Nephron progenitor cell (in vitro differentiated cells): ENCODE results near the gene LYG2.
A peak's percentile ranks its signal among the peaks of the same experiment; 100 is the strongest.
"Not testable (repeated sequence)": the region's sequence is repeated elsewhere in the genome, so short reads cannot be mapped to it uniquely, and the experiment has no call there.

Experiments used
- DNase-seq: peaks from one replicate; pipeline ENCODE4 v3.0.0; 2021
- H3K27ac Mint-ChIP-seq: 2 replicates; pipeline ENCODE4 v1.8.0; 2021; ENCODE audit warnings: mild to moderate bottlenecking, moderate library complexity, mixed read lengths
- H3K27me3 Mint-ChIP-seq: 2 replicates; pipeline ENCODE4 v1.8.0; 2021; ENCODE audit warnings: mild to moderate bottlenecking, low read depth, mixed read lengths; ENCODE audit not compliant: poor library complexity
- H3K36me3 Mint-ChIP-seq: 2 replicates; pipeline ENCODE4 v1.8.0; 2021; ENCODE audit warnings: low read depth, mixed read lengths
- H3K4me1 Mint-ChIP-seq: 2 replicates; pipeline ENCODE4 v1.8.0; 2021; ENCODE audit warnings: mixed read lengths
- H3K4me3 Mint-ChIP-seq: 2 replicates; pipeline ENCODE4 v1.8.0; 2021; ENCODE audit warnings: mild to moderate bottlenecking, moderate library complexity, mixed read lengths
- H3K9me3 Mint-ChIP-seq: 2 replicates; pipeline ENCODE4 v1.8.0; 2021; ENCODE audit warnings: mild to moderate bottlenecking, moderate library complexity, mixed read lengths
- CTCF ChIP-seq: fragments of 200-600 bp; sonication (generic); IDR thresholded peaks from 2 replicates; pipeline ENCODE4 v1.5.0; 2021; ENCODE audit warnings: antibody characterized with exemption

Gene LYG2

GRCh38 chr2:99255491-99256318 is at the start of gene LYG2:
LYG2 (minus strand) TSS chr2:99255666; CDS start chr2:99254260, 1,406 bp downstream.
- H3K4me3 Mint-ChIP-seq, result no peak within 1 kb of the TSS
- H3K4me1 Mint-ChIP-seq, result peaks cover under 1% of the 10 kb centered on the region
- H3K36me3 Mint-ChIP-seq, result peaks cover 10% of the 10 kb centered on the region
- H3K27me3 Mint-ChIP-seq, result peaks cover under 1% of the 10 kb centered on the region
- TF ChIP-seq CTCF, result no peak
- peak within 1 kb of the TSS; percentile 23 for H3K27ac Mint-ChIP-seq
- H3K9me3 Mint-ChIP-seq, result peaks cover 12% of the 10 kb centered on the region
- DNase-seq, result no peak

- H3K4me1 Mint-ChIP-seq, H3K4me3 Mint-ChIP-seq, H3K27me3 Mint-ChIP-seq, H3K9me3 Mint-ChIP-seq, H3K27ac Mint-ChIP-seq, DNase-seq: not testable (repeated sequence)
- peaks cover 59% of the 10 kb centered on the region for H3K36me3 Mint-ChIP-seq
Observed at GRCh38 chr2:99301097-99301496, 45.6 kb upstream of the LYG2 start, which contains the start of gene LYG1. LYG1 (minus strand) TSS chr2:99301197; CDS start chr2:99295670, 5,527 bp downstream.

GRCh38 chr2:99299580-99299979 is 44.1 kb upstream of the LYG2 start:
- no peak for TF ChIP-seq CTCF
- H3K9me3 Mint-ChIP-seq, result no peaks in the 10 kb centered on the region
- peaks cover 7% of the 10 kb centered on the region for H3K27me3 Mint-ChIP-seq
- DNase-seq, result no peak
- peaks cover 53% of the 10 kb centered on the region for H3K36me3 Mint-ChIP-seq
- no peaks in the 10 kb centered on the region for H3K4me1 Mint-ChIP-seq
- H3K27ac Mint-ChIP-seq, result no peak overlapping the region
- H3K4me3 Mint-ChIP-seq, result no peak overlapping the region

GRCh38 chr2:99297994-99298393 is 42.5 kb upstream of the LYG2 start:
- DNase-seq, result no peak
- no peak overlapping the region for H3K4me3 Mint-ChIP-seq
- no peak overlapping the region for H3K27ac Mint-ChIP-seq
- no peaks in the 10 kb centered on the region for H3K4me1 Mint-ChIP-seq
- H3K27me3 Mint-ChIP-seq, result peaks cover 7% of the 10 kb centered on the region
- TF ChIP-seq CTCF, result no peak
- H3K9me3 Mint-ChIP-seq, result no peaks in the 10 kb centered on the region
- H3K36me3 Mint-ChIP-seq, result peaks cover 39% of the 10 kb centered on the region

GRCh38 chr2:99285526-99285925 is 30.1 kb upstream of the LYG2 start:
- H3K27me3 Mint-ChIP-seq, result peaks cover 6% of the 10 kb centered on the region
- DNase-seq, result no peak
- H3K36me3 Mint-ChIP-seq, result peaks cover 38% of the 10 kb centered on the region
- no peak overlapping the region for H3K27ac Mint-ChIP-seq
- no peak overlapping the region for H3K4me3 Mint-ChIP-seq
- no peak for TF ChIP-seq CTCF
- no peaks in the 10 kb centered on the region for H3K4me1 Mint-ChIP-seq
- H3K9me3 Mint-ChIP-seq, result peaks cover 9% of the 10 kb centered on the region

- Mint-ChIP-seq H3K9me3 (peaks cover 31% of the 10 kb centered on the region), H3K4me3 (no peak overlapping the region), H3K4me1 (no peaks in the 10 kb centered on the region), H3K27me3 (peaks cover 11% of the 10 kb centered on the region), H3K27ac (no peak overlapping the region), H3K36me3 (peaks cover 63% of the 10 kb centered on the region)
- DNase-seq, result no peak
- TF ChIP-seq CTCF, result no peak
Observed at GRCh38 chr2:99279969-99280695, 24.7 kb upstream of the LYG2 start.
